ENCODE results near the gene RCBTB1.

The RCBTB1 gene

GRCh38 chr13:49561062-49561410 lies 24.3 kb downstream of the RCBTB1 start:
- in situ Hi-C loops (cut with MboI; ENCODE audit: low sequenced_read_pairs), result no loop called here

GRCh38 chr13:49560270-49561061 lies 24.9 kb downstream of the RCBTB1 start:
- in situ Hi-C loops (cut with MboI; ENCODE audit: low sequenced_read_pairs), result no loop called here

GRCh38 chr13:49559006-49559405 lies 26.4 kb downstream of the RCBTB1 start:
- in situ Hi-C loops (cut with MboI; ENCODE audit: low sequenced_read_pairs), result no loop called here

- in situ Hi-C loops (cut with MboI; ENCODE audit: low sequenced_read_pairs), result no loop called here
Measured at GRCh38 chr13:49554387-49554786, 31.0 kb downstream of the RCBTB1 start.

GRCh38 chr13:49553888-49554287 lies 31.5 kb downstream of the RCBTB1 start:
- in situ Hi-C loops (cut with MboI; ENCODE audit: low sequenced_read_pairs), result no loop called here

- in situ Hi-C loops (cut with MboI; ENCODE audit: low sequenced_read_pairs), result no loop called here
Measured at GRCh38 chr13:49550942-49551644, 34.3 kb downstream of the RCBTB1 start.

GRCh38 chr13:49549289-49549688 lies 36.1 kb downstream of the RCBTB1 start:
- in situ Hi-C loops (cut with MboI; ENCODE audit: low sequenced_read_pairs), result no loop called here

- in situ Hi-C loops (cut with MboI; ENCODE audit: low sequenced_read_pairs), result no loop called here
Measured at GRCh38 chr13:49546561-49546960, 38.8 kb downstream of the RCBTB1 start.

GRCh38 chr13:49545661-49546060 lies 39.7 kb downstream of the RCBTB1 start:
- in situ Hi-C loops (cut with MboI; ENCODE audit: low sequenced_read_pairs), result no loop called here

GRCh38 chr13:49543656-49544055 lies 41.7 kb downstream of the RCBTB1 start:
- in situ Hi-C loops (cut with MboI; ENCODE audit: low sequenced_read_pairs), result no loop called here

GRCh38 chr13:49540552-49540951 lies 44.8 kb downstream of the RCBTB1 start:
- in situ Hi-C loops (cut with MboI; ENCODE audit: low sequenced_read_pairs), result no loop called here

- in situ Hi-C loops (cut with MboI; ENCODE audit: low sequenced_read_pairs), result no loop called here
Measured at GRCh38 chr13:49539746-49540145, 45.6 kb downstream of the RCBTB1 start.

- in situ Hi-C loops (cut with MboI; ENCODE audit: low sequenced_read_pairs), result no loop called here
Measured at GRCh38 chr13:49539313-49539712, 46.0 kb downstream of the RCBTB1 start.

- in situ Hi-C loops (cut with MboI; ENCODE audit: low sequenced_read_pairs), result no loop called here
Measured at GRCh38 chr13:49538404-49538803, 47.0 kb downstream of the RCBTB1 start.

- in situ Hi-C loops (cut with MboI; ENCODE audit: low sequenced_read_pairs), result no loop called here
Measured at GRCh38 chr13:49536144-49536873, 49.0 kb downstream of the RCBTB1 start.

GRCh38 chr13:49533591-49534269 lies 51.6 kb downstream of the RCBTB1 start:
- in situ Hi-C loops (cut with MboI; ENCODE audit: low sequenced_read_pairs), result no loop called here

- in situ Hi-C loops (cut with MboI; ENCODE audit: low sequenced_read_pairs), result no loop called here
Measured at GRCh38 chr13:49533011-49533410, 52.3 kb downstream of the RCBTB1 start.

GRCh38 chr13:49532593-49532992 lies 52.8 kb downstream of the RCBTB1 start:
- in situ Hi-C loops (cut with MboI; ENCODE audit: low sequenced_read_pairs), result no loop called here

GRCh38 chr13:49530457-49530856 lies 54.9 kb downstream of the RCBTB1 start:
- in situ Hi-C loops (cut with MboI; ENCODE audit: low sequenced_read_pairs), result no loop called here

- in situ Hi-C loops (cut with MboI; ENCODE audit: low sequenced_read_pairs), result no loop called here
Measured at GRCh38 chr13:49528161-49528560, 57.2 kb downstream of the RCBTB1 start.

- in situ Hi-C loops (cut with MboI; ENCODE audit: low sequenced_read_pairs), result no loop called here
Measured at GRCh38 chr13:49527123-49527522, 58.2 kb downstream of the RCBTB1 start.

Measured in hTERT RPE-1 (cell line).